HepG2 (cell line): Measurements from ENCODE around the gene TAS2R40. TPM values are rescaled to one million over a fixed set of nuclear protein-coding genes. Genes with fewer than 3 reads are reported as not detected.

Source experiments
- ATAC-seq: fragments of 200-7000 bp; cut with Tn5 transposase; 3 replicates; pipeline ENCODE4 v1.9.1; 2020; ENCODE audit warnings: mild to moderate bottlenecking, moderate library complexity
- BruUV-seq: library from RNA; stranded (reverse); fragments of 400-500 nt; replicated peaks from 2 replicates; lab custom pipeline; 2021; lab: Mats Ljungman, UMichigan
- CTCF ChIA-PET: fragments of 300-600 bp; formaldehyde crosslinking; extraction: SDS; loops from one replicate; lab custom pipeline; 2021; ENCODE audit warnings: low total read pairs, inconsistent platforms, low intra/inter-chr PET ratio; lab: Yijun Ruan, JAX
- POLR2A ChIA-PET: fragments of 350-600 bp; sonication (Branson Sonifier 250); formaldehyde crosslinking; loops from one replicate; lab custom pipeline; 2020; ENCODE audit warnings: antibody characterized with exemption, inconsistent platforms; lab: Yijun Ruan, JAX
- DNase-seq: peaks from one replicate; pipeline ENCODE4 v3.0.0-alpha.2; 2015; ENCODE audit warnings: low spot score
- FAIRE-seq: peaks from 3 replicates; lab custom pipeline; 2011; peaks lifted over from hg19 to GRCh38; lab: Jason Lieb, UNC
- H2AFZ ChIP-seq: one replicate; pipeline ENCODE4 v1.6.1; 2011; ENCODE audit warnings: low read length, inconsistent platforms
- H3K27ac ChIP-seq: fragments of 300-600 bp; 3 replicates; pipeline ENCODE4 v1.8.0; 2011; ENCODE audit warnings: mixed run types, mild to moderate bottlenecking, mixed read lengths, low read length, inconsistent platforms; ENCODE audit not compliant: insufficient read depth; ENCODE audit errors: extremely low read length
- H3K27me3 ChIP-seq, 2 experiments: fragments of 200-600 bp in 1 of 2; 2 replicates in 1 of 2; 3 replicates in 1 of 2; pipeline versions ENCODE4 v1.6.0 to v1.8.0; 2011; ENCODE audit warnings: low read length in 2 of 2, mild to moderate bottlenecking in 2 of 2, moderate library complexity in 2 of 2, inconsistent platforms in 1 of 2; ENCODE audit not compliant: insufficient read depth in 2 of 2, control insufficient read depth in 1 of 2
- H3K36me3 ChIP-seq, 2 experiments: fragments of 200-600 bp in 1 of 2; replicated peaks in 1 of 2; 2 replicates in 1 of 2; 3 replicates in 1 of 2; pipeline versions ENCODE4 v1.5.1 to v1.8.0; 2011; ENCODE audit warnings: low read length in 2 of 2, inconsistent platforms in 1 of 2; ENCODE audit not compliant: insufficient read depth in 2 of 2, control insufficient read depth in 1 of 2
- H3K4me1 ChIP-seq: 2 replicates; pipeline ENCODE4 v1.5.1; 2012; ENCODE audit warnings: low read length, inconsistent platforms; ENCODE audit not compliant: insufficient read depth
- H3K4me2 ChIP-seq: 2 replicates; pipeline ENCODE4 v1.6.0; 2011; ENCODE audit warnings: low read depth, low read length, inconsistent platforms
- H3K4me3 ChIP-seq, 3 experiments: fragments of 200-600 bp in 1 of 3; sonication (generic), shearing (Covaris generic) in 1 of 3; replicated peaks in 1 of 3; 2 replicates each; pipeline ENCODE4 v1.5.1; 2011 to 2016; ENCODE audit warnings: low read length in 3 of 3, inconsistent platforms in 2 of 3, low read depth in 2 of 3, mild to moderate bottlenecking in 2 of 3, control low read depth in 1 of 3, mixed read lengths in 1 of 3; ENCODE audit not compliant: insufficient read depth in 1 of 3
- H3K79me2 ChIP-seq: one replicate; pipeline ENCODE4 v1.6.1; 2011; ENCODE audit warnings: low read length, inconsistent platforms; ENCODE audit not compliant: insufficient read depth
- H3K9ac ChIP-seq: 2 replicates; pipeline ENCODE4 v1.6.0; 2011; ENCODE audit warnings: mild to moderate bottlenecking, low read depth, low read length, inconsistent platforms; ENCODE audit not compliant: insufficient read depth
- H3K9me3 ChIP-seq: 2 replicates; pipeline ENCODE4 v1.5.1; 2012; ENCODE audit warnings: mild to moderate bottlenecking, low read length
- H4K20me1 ChIP-seq: 2 replicates; pipeline ENCODE4 v1.6.0; 2011; ENCODE audit warnings: inconsistent platforms, mild to moderate bottlenecking, low read length, moderate library complexity; ENCODE audit not compliant: insufficient read depth
- BHLHE40 ChIP-seq: IDR thresholded peaks from 2 replicates; pipeline ENCODE4 v1.6.1; 2011; ENCODE audit warnings: low read length, improper control_type of control experiment
- EHMT2 ChIP-seq: fragments of 200-600 bp; sonication (generic); IDR thresholded peaks from 2 replicates; pipeline ENCODE4 v1.7.0; 2017; ENCODE audit warnings: antibody characterized with exemption, low read depth, low read length, borderline replicate concordance
- FIP1L1 ChIP-seq: fragments of 200-400 bp; formaldehyde crosslinking; IDR thresholded peaks from 2 replicates; pipeline ENCODE4 v1.6.1; 2018; ENCODE audit warnings: low read depth, mild to moderate bottlenecking, low read length, moderate library complexity, borderline replicate concordance; ENCODE audit not compliant: insufficient read depth
- MIXL1 ChIP-seq: IDR thresholded peaks from 2 replicates; pipeline ENCODE4 v1.6.1; 2016
- NBN ChIP-seq: fragments of 450-650 bp; conservative IDR thresholded peaks from 2 replicates; pipeline ENCODE4 v1.6.1; 2017
- PHF21A ChIP-seq: sonication (generic); formaldehyde crosslinking; IDR thresholded peaks from 2 replicates; pipeline ENCODE4 v1.5.0; 2020; ENCODE audit warnings: mild to moderate bottlenecking, missing genetic modification reagents
- ZNF446 ChIP-seq: sonication (generic); formaldehyde crosslinking; IDR thresholded peaks from 2 replicates; pipeline ENCODE4 v1.5.0; 2020; ENCODE audit warnings: mild to moderate bottlenecking, missing genetic modification reagents
- ZNF792 ChIP-seq: IDR thresholded peaks from 2 replicates; pipeline ENCODE4 v1.6.1; 2016
- in situ Hi-C: cut with HindIII; loops from 2 replicates; pipeline ENCODE4 v1.10.0; 2017; ENCODE audit warnings: low pct_unique_long_range_greater_than_20kb; ENCODE audit not compliant: extremely low pct_ligation_motif_present
- intact Hi-C: fragments of 100-400 bp; cut with micrococcal nuclease; formaldehyde crosslinking; loops from one replicate; pipeline ENCODE4 v1.10.0; 2022; ENCODE audit not compliant: unreplicated experiment
- polyA plus RNA-seq, 8 experiments: library from polyadenylated mRNA; depleted of rRNA in 3 of 8; stranded (reverse) in 7 of 8; unstranded in 1 of 8; fragments of >200 nt; fragmentation: Illumina TruSeq in 4 of 8; extraction: Trizol in 4 of 8; gene quantifications; 2 replicates each; pipeline versions ENCODE4 v1.2.1 to v1.2.3, GENCODE V29; 2011 to 2016; ENCODE audit warnings: low read depth in 4 of 8, missing spikeins in 1 of 8, mixed read lengths in 1 of 8; ENCODE audit not compliant: insufficient read depth in 1 of 8
- total RNA-seq, 5 experiments: library from RNA; depleted of rRNA; stranded (reverse); fragments of >200 nt; fragmentation: Illumina TruSeq; extraction: Trizol; gene quantifications; 2 replicates each; pipeline ENCODE4 v1.2.3, GENCODE V29; 2016; ENCODE audit warnings: low read depth in 1 of 5
- TF ChIP-seq, protein P1 (sequence below): sonication (generic); formaldehyde crosslinking; IDR thresholded peaks from 2 replicates; pipeline ENCODE4 v1.4.0; 2020; ENCODE audit warnings: missing genetic modification reagents, low read depth, mild to moderate bottlenecking, borderline replicate concordance
- TF ChIP-seq, protein P2 (sequence below): sonication (generic); formaldehyde crosslinking; IDR thresholded peaks from 2 replicates; pipeline ENCODE4 v1.4.0; 2020; ENCODE audit warnings: missing genetic modification reagents, mild to moderate bottlenecking, borderline replicate concordance

TAS2R40 gene
- total and polyA plus RNA-seq, 2 of the 13 experiments (the other 11 are each of a cell fraction or from before 2014, with no cell fraction given) = not detected

DNA sequence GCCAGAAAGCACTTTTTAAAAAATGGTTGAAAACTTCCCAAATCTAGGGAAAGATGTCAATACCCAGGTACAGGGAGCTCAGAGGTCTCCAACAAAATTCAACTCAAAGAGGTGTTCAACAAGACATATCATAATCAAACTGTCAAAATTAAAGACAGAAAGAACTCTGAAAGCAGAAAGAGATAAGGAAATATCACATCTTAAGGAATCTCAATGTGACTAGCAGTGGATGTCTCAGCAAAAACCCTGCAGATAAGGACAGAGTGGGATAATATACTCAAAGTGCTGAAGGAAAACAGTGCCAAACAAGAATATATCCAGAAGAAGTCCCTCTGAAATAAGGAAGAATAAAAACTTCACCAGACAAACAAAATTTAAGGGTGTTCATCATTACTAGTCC lies 28.4 kb downstream of the TAS2R40 start:
- Histone ChIP-seq H3K4me1 (peaks cover 16% of the 10 kb centered on the region), H3K9me3 (no peaks in the 10 kb centered on the region), H3K79me2 (no peaks in the 10 kb centered on the region), H4K20me1 (no peaks in the 10 kb centered on the region), H3K36me3 (no peaks in the 10 kb centered on the region), H3K27ac (no peak overlapping the region), H3K9ac (no peak overlapping the region), H2AFZ (no peak overlapping the region), H3K4me3 (no peak overlapping the region), H3K4me2 (no peak overlapping the region), H3K27me3 (no peaks in the 10 kb centered on the region)
- intact Hi-C loops (no loop called here), in situ Hi-C loops (no loop called here)
- no peak for TF ChIP-seq BHLHE40
- TF ChIP-seq ZNF446 = no peak
- TF ChIP-seq EHMT2 = no peak
- no peak for TF ChIP-seq ZNF792 (CRISPR knock-in tag)
- TF ChIP-seq, protein P1, sequence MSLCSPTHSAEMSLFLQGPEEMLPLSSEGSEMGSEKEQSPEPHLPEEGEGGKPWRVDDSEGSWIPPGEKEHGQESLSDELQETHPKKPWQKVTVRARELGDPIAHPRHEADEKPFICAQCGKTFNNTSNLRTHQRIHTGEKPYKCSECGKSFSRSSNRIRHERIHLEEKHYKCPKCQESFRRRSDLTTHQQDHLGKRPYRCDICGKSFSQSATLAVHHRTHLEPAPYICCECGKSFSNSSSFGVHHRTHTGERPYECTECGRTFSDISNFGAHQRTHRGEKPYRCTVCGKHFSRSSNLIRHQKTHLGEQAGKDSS = no peak
- TF ChIP-seq, protein P2, sequence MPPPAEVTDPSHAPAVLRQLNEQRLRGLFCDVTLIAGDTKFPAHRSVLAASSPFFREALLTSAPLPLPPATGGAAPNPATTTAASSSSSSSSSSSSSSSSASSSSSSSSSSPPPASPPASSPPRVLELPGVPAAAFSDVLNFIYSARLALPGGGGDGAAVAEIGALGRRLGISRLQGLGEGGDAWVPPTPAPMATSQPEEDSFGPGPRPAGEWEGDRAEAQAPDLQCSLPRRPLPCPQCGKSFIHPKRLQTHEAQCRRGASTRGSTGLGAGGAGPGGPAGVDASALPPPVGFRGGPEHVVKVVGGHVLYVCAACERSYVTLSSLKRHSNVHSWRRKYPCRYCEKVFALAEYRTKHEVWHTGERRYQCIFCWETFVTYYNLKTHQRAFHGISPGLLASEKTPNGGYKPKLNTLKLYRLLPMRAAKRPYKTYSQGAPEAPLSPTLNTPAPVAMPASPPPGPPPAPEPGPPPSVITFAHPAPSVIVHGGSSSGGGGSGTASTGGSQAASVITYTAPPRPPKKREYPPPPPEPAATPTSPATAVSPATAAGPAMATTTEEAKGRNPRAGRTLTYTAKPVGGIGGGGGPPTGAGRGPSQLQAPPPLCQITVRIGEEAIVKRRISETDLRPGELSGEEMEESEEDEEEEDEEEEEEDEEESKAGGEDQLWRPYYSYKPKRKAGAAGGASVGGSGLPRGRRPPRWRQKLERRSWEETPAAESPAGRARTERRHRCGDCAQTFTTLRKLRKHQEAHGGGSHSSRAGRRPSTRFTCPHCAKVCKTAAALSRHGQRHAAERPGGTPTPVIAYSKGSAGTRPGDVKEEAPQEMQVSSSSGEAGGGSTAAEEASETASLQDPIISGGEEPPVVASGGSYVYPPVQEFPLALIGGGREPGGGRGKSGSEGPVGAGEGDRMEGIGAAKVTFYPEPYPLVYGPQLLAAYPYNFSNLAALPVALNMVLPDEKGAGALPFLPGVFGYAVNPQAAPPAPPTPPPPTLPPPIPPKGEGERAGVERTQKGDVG (CRISPR knock-in tag) = no peak
- no peak for TF ChIP-seq NBN
- no peak for TF ChIP-seq FIP1L1
- no peak for TF ChIP-seq MIXL1 (CRISPR knock-in tag)
- no peak for TF ChIP-seq PHF21A (CRISPR knock-in tag)
- FAIRE-seq (no peak), DNase-seq (no peak), ATAC-seq (no peak)
- BruUV-seq = no TSS peak
- CTCF ChIA-PET = no interaction called here
- POLR2A ChIA-PET = interaction anchor here (2.7 kb wide), 1 partner anchor 13 kb away, joined by 26 read pairs; the partner anchor contains the start of gene GSTK1
